GM12874 (cell line): ENCODE data around the gene CBLL1.
A peak's percentile ranks its signal among the peaks of the same experiment; 100 is the strongest.

ENCODE experiments used
- CTCF ChIP-seq: IDR thresholded peaks from 2 replicates; pipeline ENCODE4 v1.5.1; 2011; ENCODE audit warnings: low read depth, mild to moderate bottlenecking, control low read depth, low read length, moderate library complexity; ENCODE audit not compliant: insufficient read depth

CBLL1 gene

GRCh38 chr7:107718456-107719193 is 25.3 kb upstream of the CBLL1 start:
- TF ChIP-seq CTCF = no peak

- no peak for TF ChIP-seq CTCF
Measured at GRCh38 chr7:107721286-107721685, 22.7 kb upstream of the CBLL1 start.

GRCh38 chr7:107723255-107723654 is 20.7 kb upstream of the CBLL1 start:
- TF ChIP-seq CTCF = no peak

GRCh38 chr7:107725138-107725740 is 18.7 kb upstream of the CBLL1 start:
- TF ChIP-seq CTCF = peak; percentile 34; the same call in 1 of the 2 replicates

- no peak for TF ChIP-seq CTCF
Measured at GRCh38 chr7:107726356-107727130, 17.4 kb upstream of the CBLL1 start.

- no peak for TF ChIP-seq CTCF
Measured at GRCh38 chr7:107728276-107728675, 15.7 kb upstream of the CBLL1 start.
